BE2C (cell line): ENCODE measurements around the gene IFNAR1.

ENCODE experiments used
- DNase-seq: peaks from one replicate; pipeline ENCODE4 v3.0.0-alpha.2; 2020
- H3K27me3 ChIP-seq: fragments of 250-450 bp; sonication (Bioruptor Pico); 2 replicates; pipeline ENCODE4 v1.5.1; 2020; ENCODE audit warnings: mild to moderate bottlenecking
- H3K36me3 ChIP-seq: fragments of 250-450 bp; sonication (Bioruptor Pico); 2 replicates; pipeline ENCODE4 v1.5.1; 2020; ENCODE audit warnings: mild to moderate bottlenecking
- H3K4me1 ChIP-seq: fragments of 250-450 bp; sonication (Bioruptor Pico); 2 replicates; pipeline ENCODE4 v1.5.1; 2020
- H3K4me3 ChIP-seq: 2 replicates; pipeline ENCODE4 v1.5.1; 2011; ENCODE audit warnings: low read depth, low read length
- H3K9me3 ChIP-seq: fragments of 250-450 bp; sonication (Bioruptor Pico); 2 replicates; pipeline ENCODE4 v1.5.1; 2020
- CTCF ChIP-seq: IDR thresholded peaks from 2 replicates; pipeline ENCODE4 v1.5.1; 2012; ENCODE audit warnings: mild to moderate bottlenecking, low read depth, low read length

The IFNAR1 gene

GRCh38 chr21:33293136-33293535 lies 31.6 kb upstream of the IFNAR1 start:
- Histone ChIP-seq H3K27me3 (no peaks in the 10 kb centered on the region), H3K4me1 (no peaks in the 10 kb centered on the region), H3K9me3 (no peaks in the 10 kb centered on the region), H3K4me3 (no peak overlapping the region), H3K36me3 (no peaks in the 10 kb centered on the region)
- no peak for DNase-seq
- no peak for TF ChIP-seq CTCF

- no peak for DNase-seq
- Histone ChIP-seq H3K27me3 (no peaks in the 10 kb centered on the region), H3K36me3 (no peaks in the 10 kb centered on the region), H3K9me3 (no peaks in the 10 kb centered on the region), H3K4me1 (no peaks in the 10 kb centered on the region), H3K4me3 (no peak overlapping the region)
- TF ChIP-seq CTCF = no peak
Observed at GRCh38 chr21:33293811-33294216, 31.0 kb upstream of the IFNAR1 start.

GRCh38 chr21:33296156-33296555 lies 28.6 kb upstream of the IFNAR1 start:
- no peak for TF ChIP-seq CTCF
- no peak overlapping the region for H3K4me3 ChIP-seq
- H3K27me3 ChIP-seq = no peaks in the 10 kb centered on the region
- H3K36me3 ChIP-seq = no peaks in the 10 kb centered on the region
- no peaks in the 10 kb centered on the region for H3K9me3 ChIP-seq
- DNase-seq = no peak
- peaks cover 5% of the 10 kb centered on the region; the same call in 1 of the 2 replicates for H3K4me1 ChIP-seq

DNA sequence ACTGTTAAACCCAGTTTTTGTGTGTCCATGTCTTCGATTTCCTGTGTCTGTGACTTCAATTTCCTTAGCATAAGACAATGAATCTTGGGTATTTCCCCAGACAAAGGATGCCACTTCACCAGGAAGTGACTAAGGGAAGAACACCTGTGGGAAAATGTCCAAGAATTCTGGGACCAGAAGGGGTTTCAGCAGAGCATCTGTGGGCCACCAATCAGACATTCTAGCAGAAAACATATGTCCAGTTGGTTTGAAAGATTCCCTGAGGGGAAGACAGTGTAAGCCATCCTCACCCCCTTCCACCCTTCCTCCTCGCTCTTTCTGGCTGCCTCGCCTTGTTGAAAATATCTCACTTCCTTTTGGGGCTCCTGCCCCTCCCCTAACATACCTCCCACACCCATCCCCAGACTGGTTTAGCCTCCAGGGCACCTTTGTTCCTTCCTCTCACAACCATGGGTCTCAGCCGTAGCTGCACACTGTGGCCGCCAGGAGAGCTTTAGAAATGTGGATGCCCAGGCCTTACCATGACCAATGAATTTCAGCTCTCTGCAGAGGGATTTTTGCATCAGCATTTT lies 25.5 kb upstream of the IFNAR1 start:
- no peaks in the 10 kb centered on the region for H3K27me3 ChIP-seq
- no peak overlapping the region for H3K4me3 ChIP-seq
- no peaks in the 10 kb centered on the region for H3K36me3 ChIP-seq
- no peaks in the 10 kb centered on the region for H3K9me3 ChIP-seq
- H3K4me1 ChIP-seq = peaks cover 16% of the 10 kb centered on the region
- no peak for TF ChIP-seq CTCF
- no peak for DNase-seq

- H3K9me3 ChIP-seq = no peaks in the 10 kb centered on the region
Observed at GRCh38 chr21:33300701-33301631, 23.8 kb upstream of the IFNAR1 start.

More at GRCh38 chr21:33300701-33301631, 23.8 kb upstream of the IFNAR1 start:
- no peak for TF ChIP-seq CTCF
- peak; percentile 67 for DNase-seq
- Histone ChIP-seq H3K4me1 (peaks cover 16% of the 10 kb centered on the region), H3K4me3 (no peak overlapping the region), H3K27me3 (no peaks in the 10 kb centered on the region), H3K36me3 (no peaks in the 10 kb centered on the region)
